GM18498 (cell line): ENCODE data around the gene FOXA1.

ENCODE experiments used
- ATAC-seq: cut with Tn5 transposase; IDR thresholded peaks from one replicate; pipeline ENCODE4 v1.9.1; 2021; ENCODE audit warnings: mild to moderate bottlenecking, moderate library complexity; ENCODE audit not compliant: unreplicated experiment

FOXA1 gene

GRCh38 chr14:37590428-37591139, 4.5 kb downstream of the FOXA1 start:
- no peak for ATAC-seq

GRCh38 chr14:37589715-37590427, 5.2 kb downstream of the FOXA1 start:
- no peak for ATAC-seq

DNA sequence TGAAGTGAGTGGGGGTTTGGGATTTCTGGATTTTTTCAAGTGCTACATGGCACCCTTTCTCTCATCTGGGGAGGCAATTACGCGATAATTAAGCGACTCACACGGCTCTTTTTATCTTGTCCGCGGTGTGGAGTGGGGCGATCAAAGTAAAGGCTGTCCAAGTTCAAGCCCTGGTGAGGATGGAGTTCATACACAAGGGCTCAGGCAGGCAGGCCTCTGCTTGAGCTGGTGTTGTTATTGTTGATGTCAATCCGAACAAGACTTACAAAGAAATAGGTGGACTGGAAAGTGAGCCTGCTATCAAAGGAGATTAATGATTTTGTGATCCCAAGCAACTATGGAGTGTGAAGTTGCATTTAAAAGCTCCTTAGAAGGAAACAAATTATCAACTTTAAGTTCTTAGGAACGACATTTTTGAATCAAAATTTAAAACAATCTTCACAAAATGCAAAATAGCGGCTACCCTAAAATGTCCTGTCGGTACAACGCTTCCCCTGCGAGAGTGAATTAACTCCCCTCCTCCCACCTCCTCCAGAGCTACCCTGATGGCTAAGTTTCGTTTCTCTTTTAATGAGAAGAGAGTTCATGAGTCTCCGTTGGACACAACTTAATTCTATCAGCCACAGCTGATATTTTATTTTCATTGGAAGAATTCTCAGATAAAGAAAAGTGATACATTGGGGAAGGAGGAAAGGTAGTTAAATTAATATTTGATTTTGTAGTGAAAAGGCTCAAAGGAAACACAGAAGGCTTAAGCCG, 5.9 kb downstream of the FOXA1 start:
- no peak for ATAC-seq

- ATAC-seq, result no peak
These were observed 6.4 kb downstream of the FOXA1 start for GRCh38 chr14:37588667-37588955.

DNA sequence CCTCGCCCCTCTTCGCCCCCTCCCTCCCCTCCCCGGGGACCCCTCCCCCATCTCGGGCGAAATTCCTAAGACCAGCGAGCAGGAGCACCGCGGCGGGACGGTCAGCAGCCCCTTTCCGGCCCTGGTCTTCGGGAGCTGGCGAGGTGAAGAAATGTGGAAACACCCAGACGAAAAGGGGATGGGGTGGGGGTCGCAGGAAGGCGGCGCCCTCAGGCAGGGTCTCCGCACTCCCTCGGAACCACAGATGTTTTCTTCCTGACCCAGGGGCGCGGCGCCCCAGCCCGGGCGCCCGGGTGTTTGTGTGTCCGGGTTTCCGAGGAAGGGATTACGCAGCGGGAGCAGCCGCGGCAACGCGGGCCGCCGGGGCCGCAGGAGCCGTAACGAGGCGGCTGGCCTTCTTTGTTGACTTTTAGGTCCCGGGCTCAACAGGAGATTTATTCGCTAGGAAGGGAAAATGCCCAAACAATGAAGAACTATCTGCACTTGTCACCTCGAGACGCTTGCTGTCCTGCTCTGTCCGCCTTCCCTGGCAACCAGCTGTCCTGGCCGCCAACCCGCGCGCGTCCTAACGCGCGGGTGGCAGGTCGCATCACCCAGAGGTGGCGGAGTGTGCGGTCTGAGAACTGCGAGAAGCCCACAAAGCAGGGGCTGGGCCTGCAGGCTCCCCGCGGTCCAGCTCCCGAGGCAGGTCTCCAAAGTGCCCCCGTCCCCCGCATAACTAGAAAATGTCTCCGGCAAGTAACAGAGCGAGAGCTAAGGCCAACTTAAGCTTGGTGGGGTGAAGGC, 7.0 kb downstream of the FOXA1 start:
- ATAC-seq, result no peak

DNA sequence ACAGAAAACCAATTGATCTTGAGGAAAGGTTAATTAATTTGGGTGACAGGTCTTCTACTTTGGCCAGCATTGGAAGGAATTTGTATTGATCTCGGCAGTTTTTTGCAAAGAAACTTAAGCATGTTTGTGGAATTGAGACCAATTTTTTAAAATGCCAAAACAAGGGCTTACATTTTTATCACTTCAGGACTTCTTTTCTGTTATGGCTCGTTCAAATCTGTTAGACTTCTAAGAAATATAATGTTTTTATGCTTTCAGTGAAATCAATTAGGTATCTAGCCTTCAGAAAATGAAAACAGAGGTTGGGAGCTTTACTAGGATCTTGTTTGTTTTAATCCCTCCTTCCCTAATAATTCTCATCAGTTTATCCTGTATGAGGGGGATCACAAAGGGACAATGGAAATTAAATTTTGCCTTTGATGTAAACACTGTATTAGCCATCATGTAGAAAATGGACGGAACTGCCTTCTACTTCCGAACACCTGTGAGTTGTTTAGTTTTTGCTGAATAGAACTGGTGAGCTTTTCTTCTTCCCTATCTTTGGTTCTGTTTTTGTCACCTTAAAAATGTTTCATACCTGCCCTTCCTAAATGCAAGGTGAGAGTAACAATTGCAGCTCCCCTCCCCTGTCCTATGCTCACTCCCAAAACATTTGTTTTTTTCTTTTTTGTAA, 7.8 kb downstream of the FOXA1 start:
- ATAC-seq, result no peak

DNA sequence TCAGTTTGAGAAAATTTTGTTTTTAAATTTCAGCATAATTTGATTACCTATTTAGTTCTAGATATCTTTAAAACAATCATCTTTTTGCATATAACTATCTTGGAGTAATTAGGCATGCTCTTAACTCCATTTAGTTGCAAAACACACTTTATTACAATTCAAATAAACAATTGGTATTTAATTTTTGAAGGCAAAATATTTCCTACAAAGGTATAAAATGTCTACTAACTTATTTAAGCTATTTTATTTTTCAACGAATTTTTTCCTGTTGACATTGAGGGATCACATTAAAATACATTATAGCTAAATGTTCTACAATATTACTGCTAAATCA, 8.3 kb downstream of the FOXA1 start:
- ATAC-seq, result no peak

DNA sequence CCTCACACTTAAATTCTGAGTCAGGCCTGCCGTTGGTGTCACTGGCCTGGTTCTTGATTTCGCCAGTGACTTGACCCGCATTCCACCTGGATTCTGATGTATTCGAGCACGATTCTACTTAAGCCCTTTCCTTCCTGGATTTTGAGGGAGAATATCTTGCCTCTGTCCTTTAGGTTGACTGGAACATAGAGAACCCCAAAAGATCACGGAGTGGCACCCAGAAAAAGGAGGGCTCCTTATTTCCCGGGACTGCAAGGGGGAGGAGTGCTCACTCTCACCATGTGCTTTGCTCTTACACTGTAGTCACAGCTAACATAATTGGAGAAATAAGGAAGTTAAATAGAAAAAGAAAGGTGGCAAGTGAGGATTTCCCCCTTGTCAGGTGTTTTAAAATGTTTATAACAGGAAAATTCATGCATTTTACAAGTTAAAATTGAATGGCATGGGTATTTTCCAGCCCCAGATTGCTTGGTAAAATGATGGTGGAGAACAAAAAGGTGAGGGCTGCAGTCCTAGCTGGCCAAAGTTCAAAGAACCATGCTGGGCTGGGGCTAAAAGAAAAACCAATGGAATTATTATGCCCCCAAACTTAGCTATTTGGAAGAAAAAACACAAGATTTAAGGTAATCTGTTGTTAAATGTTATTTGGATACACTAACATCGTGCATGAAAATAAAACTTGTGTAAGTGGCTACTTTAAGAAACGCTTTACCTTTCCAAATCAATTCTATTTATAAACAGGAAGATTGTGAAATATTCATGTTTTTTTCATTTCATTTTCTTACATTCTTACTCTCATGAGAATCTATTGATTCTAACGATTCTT, 8.9 kb downstream of the FOXA1 start:
- no peak for ATAC-seq

GRCh38 chr14:37585101-37585511, 9.9 kb downstream of the FOXA1 start:
- ATAC-seq, result no peak

DNA sequence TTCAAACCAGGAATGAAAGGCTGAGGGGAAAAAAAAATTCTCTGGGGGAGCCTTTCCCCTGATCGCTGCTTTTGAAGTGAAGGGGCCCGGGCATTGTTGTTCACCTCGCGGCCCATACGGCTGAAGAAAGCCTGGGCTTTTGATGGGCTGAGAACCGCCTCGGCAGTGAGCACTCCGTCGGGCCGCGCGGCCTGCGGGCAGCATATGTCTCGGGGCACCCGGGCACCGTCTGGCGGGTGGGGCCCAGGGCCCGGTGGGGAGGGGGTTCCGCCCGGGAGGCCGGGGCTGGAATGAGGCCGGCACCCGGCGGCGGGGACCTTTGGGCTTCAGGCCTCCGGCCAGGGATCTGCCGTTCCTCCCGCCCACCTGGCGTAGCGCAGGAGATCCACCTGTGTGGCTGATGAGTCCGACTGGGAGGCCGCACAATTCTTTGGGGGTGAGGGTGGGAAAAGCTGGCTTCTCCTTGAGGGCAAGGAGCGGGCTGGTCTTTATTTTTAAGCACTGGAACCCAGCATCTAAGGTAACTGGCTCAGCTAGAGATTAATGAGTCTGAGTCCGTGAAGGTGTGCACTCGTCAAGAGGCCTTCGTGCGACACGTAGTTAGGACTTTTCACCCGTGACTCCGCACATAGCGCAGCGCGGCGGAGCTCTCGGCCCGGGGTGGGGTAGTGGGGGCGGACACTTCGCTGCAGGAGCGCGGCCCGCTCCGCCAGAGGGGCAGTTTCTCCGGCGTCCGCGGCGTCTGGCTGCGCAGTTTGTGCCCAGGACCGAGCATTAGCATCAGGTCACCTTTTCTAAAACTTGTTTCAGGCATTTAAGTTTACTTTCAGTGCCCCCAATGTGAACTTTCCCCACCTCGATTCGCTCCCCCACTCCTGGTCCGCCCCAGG, 10.6 kb downstream of the FOXA1 start:
- no peak for ATAC-seq

- ATAC-seq, result no peak
These were observed 11.5 kb downstream of the FOXA1 start for GRCh38 chr14:37583358-37584210.

- no peak for ATAC-seq
These were observed 14.9 kb downstream of the FOXA1 start for GRCh38 chr14:37580146-37580545.

- no peak for ATAC-seq
These were observed 15.8 kb downstream of the FOXA1 start for GRCh38 chr14:37579274-37579673.

- no peak for ATAC-seq
These were observed 21.7 kb downstream of the FOXA1 start for GRCh38 chr14:37573356-37573755.

DNA sequence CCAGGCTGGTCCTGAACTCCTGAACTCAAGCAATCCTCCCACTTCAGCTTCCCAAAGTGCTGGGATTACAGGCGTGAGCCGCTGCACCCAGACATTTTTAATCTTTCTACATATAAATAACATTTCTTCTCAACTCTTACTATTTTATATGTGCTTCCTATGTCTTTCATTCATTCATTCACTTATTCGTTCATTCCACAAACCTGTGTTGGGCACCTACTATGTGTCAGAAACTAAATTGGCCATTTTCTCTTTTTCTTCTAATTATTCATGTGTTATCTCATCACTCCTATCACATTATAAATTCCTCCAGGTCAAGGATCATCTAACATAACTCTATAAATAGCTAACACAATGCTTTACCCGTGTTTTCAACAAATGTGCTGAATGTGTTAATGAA, 23.7 kb downstream of the FOXA1 start:
- no peak for ATAC-seq

- ATAC-seq, result no peak
These were observed 25.3 kb downstream of the FOXA1 start for GRCh38 chr14:37569729-37570128.

DNA sequence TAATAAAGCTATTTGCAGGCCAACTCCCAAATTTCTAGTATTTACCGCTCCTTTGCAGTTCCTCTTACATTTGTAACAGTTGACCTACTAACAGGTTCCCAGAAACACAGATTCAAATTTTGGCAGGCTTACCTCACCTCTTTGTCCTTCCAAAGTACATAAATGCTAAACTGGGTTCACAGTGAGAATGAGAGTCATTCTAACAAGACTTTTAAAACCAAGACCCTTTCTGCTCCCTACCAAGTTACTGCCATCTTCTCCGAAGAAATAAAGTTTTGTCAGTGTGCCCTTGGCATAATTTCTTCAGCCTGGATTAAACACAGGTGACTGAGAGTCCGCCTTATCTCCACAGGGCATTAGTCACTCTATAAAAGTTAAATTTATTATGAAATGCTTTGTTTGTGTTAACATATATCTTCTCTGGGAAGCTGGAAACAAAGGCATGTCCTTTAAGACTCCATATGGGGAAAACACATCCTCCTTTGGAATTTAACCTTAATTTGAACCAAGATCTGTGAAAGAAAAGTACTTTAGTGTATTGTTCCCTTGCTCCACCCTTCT, 28.2 kb downstream of the FOXA1 start:
- ATAC-seq, result no peak

DNA sequence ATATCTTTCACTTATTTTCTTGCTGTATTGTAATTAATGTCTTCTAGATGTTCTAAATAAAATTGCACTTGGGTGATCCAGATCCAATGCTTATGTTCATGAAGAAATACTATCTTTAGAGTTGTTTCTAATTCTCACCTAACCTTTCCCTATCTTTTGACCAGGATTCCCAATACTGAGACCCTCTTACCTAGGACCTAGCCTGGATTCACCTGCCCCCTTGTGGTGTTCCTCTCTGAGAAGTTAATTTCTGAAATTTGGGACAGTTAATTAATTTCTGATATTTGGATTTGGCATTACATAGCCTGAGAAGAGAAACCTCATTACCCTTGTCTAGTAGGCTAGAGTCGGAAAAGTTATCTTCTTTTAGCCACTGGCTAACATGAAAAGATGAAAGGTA, 29.5 kb downstream of the FOXA1 start:
- ATAC-seq, result no peak
